Kidney epithelial cell (primary cell): ENCODE measurements around the gene KCNC4. TPM values are rescaled to one million over a fixed set of nuclear protein-coding genes. Genes with fewer than 3 reads are reported as not detected.

Experiments
- DNase-seq: peaks from one replicate; pipeline ENCODE4 v3.0.0-alpha.2; 2010; ENCODE audit warnings: low read depth
- H3K27me3 ChIP-seq: 2 replicates; pipeline ENCODE4 v1.6.0; 2011; ENCODE audit warnings: low read length; ENCODE audit not compliant: control insufficient read depth, insufficient read depth
- H3K36me3 ChIP-seq: 2 replicates; pipeline ENCODE4 v1.5.1; 2011; ENCODE audit warnings: low read length; ENCODE audit not compliant: control insufficient read depth, insufficient read depth
- H3K4me3 ChIP-seq: 2 replicates; pipeline ENCODE4 v1.5.1; 2011; ENCODE audit warnings: low read depth, mild to moderate bottlenecking, control low read depth, low read length
- CTCF ChIP-seq: IDR thresholded peaks from 2 replicates; pipeline ENCODE4 v1.5.1; 2011; ENCODE audit warnings: mild to moderate bottlenecking, moderate library complexity, low read length, control low read depth, inconsistent platforms; ENCODE audit not compliant: insufficient read depth, poor library complexity, severe bottlenecking
- total RNA-seq: library from RNA; depleted of rRNA; stranded (reverse); fragments of >200 nt; gene quantifications from 2 replicates; pipeline ENCODE4 v1.2.3, GENCODE V29; 2015

KCNC4 gene
- total RNA-seq, 1 donor from 2014 or later: 1.8 TPM

- no peaks in the 10 kb centered on the region for H3K27me3 ChIP-seq
- no peak for TF ChIP-seq CTCF
- H3K36me3 ChIP-seq: no peaks in the 10 kb centered on the region
- no peak for DNase-seq
- H3K4me3 ChIP-seq: no peak overlapping the region
Observed at GRCh38 chr1:110230381-110231199, 20.5 kb downstream of the KCNC4 start.

- Histone ChIP-seq H3K4me3 (no peak overlapping the region), H3K27me3 (no peaks in the 10 kb centered on the region), H3K36me3 (no peaks in the 10 kb centered on the region)
- DNase-seq: no peak
- no peak for TF ChIP-seq CTCF
Observed at GRCh38 chr1:110233861-110234260, 23.7 kb downstream of the KCNC4 start.

GRCh38 chr1:110234691-110235090 is 24.6 kb downstream of the KCNC4 start:
- no peak for DNase-seq
- TF ChIP-seq CTCF: no peak
- H3K27me3 ChIP-seq: no peaks in the 10 kb centered on the region
- no peak overlapping the region for H3K4me3 ChIP-seq
- H3K36me3 ChIP-seq: no peaks in the 10 kb centered on the region

GRCh38 chr1:110235181-110235833 is 25.2 kb downstream of the KCNC4 start:
- DNase-seq: no peak
- no peak for TF ChIP-seq CTCF
- Histone ChIP-seq H3K36me3 (no peaks in the 10 kb centered on the region), H3K4me3 (no peak overlapping the region), H3K27me3 (no peaks in the 10 kb centered on the region)

- H3K36me3 ChIP-seq: no peaks in the 10 kb centered on the region
- peak; percentile 55 for DNase-seq
- H3K27me3 ChIP-seq: no peaks in the 10 kb centered on the region
- TF ChIP-seq CTCF: no peak
- no peak overlapping the region for H3K4me3 ChIP-seq
Observed at GRCh38 chr1:110235834-110236682, 25.9 kb downstream of the KCNC4 start.
